Renal cortical epithelial cell (primary cell): ENCODE results near the gene PAPLN. TPM values are rescaled to one million over a fixed set of nuclear protein-coding genes. Genes with fewer than 3 reads are reported as not detected.

ENCODE experiments used
- DNase-seq: peaks from one replicate; pipeline ENCODE4 v3.0.0-alpha.2; 2011; ENCODE audit warnings: low read depth
- total RNA-seq: library from RNA; depleted of rRNA; stranded (reverse); fragments of >200 nt; gene quantifications from 2 replicates; pipeline ENCODE4 v1.2.3, GENCODE V29; 2014

The PAPLN gene
- total RNA-seq, 1 donor from 2014 or later, result 164 TPM

GRCh38 chr14:73245480-73246325 is 8.4 kb downstream of the PAPLN start:
- DNase-seq, result no peak

GRCh38 chr14:73246387-73247150 is 9.3 kb downstream of the PAPLN start:
- no peak for DNase-seq

GRCh38 chr14:73248108-73248868 is 11.0 kb downstream of the PAPLN start:
- peak; percentile 84 for DNase-seq

- DNase-seq, result no peak
Observed at GRCh38 chr14:73249108-73249507, 11.8 kb downstream of the PAPLN start.

- no peak for DNase-seq
Observed at GRCh38 chr14:73249564-73250316, 12.4 kb downstream of the PAPLN start.

- no peak for DNase-seq
Observed at GRCh38 chr14:73250317-73250713, 13.0 kb downstream of the PAPLN start.

- DNase-seq, result no peak
Observed at GRCh38 chr14:73250781-73251500, 13.6 kb downstream of the PAPLN start.

- no peak for DNase-seq
Observed at GRCh38 chr14:73251516-73252215, 14.4 kb downstream of the PAPLN start.

GRCh38 chr14:73252491-73253322 is 15.4 kb downstream of the PAPLN start:
- no peak for DNase-seq

- no peak for DNase-seq
Observed at GRCh38 chr14:73253323-73253610, 16.0 kb downstream of the PAPLN start.

GRCh38 chr14:73253721-73254120 is 16.4 kb downstream of the PAPLN start:
- DNase-seq, result no peak

GRCh38 chr14:73254247-73255004 is 17.1 kb downstream of the PAPLN start:
- no peak for DNase-seq

- DNase-seq, result no peak
Observed at GRCh38 chr14:73255005-73255400, 17.7 kb downstream of the PAPLN start.

- DNase-seq, result no peak
Observed at GRCh38 chr14:73255693-73256225, 18.5 kb downstream of the PAPLN start.

GRCh38 chr14:73258076-73258475 is 20.8 kb downstream of the PAPLN start:
- DNase-seq, result no peak

- no peak for DNase-seq
Observed at GRCh38 chr14:73258845-73259611, 21.7 kb downstream of the PAPLN start.

- no peak for DNase-seq
Observed at GRCh38 chr14:73259837-73260236, 22.5 kb downstream of the PAPLN start.

GRCh38 chr14:73260574-73260973 is 23.3 kb downstream of the PAPLN start:
- no peak for DNase-seq
